ENCODE measurements around the gene LPCAT3. TPM values are rescaled to one million over a fixed set of nuclear protein-coding genes. Genes with fewer than 3 reads are reported as not detected.
A peak's percentile ranks its signal among the peaks of the same experiment; 100 is the strongest.

LPCAT3 gene
- total RNA-seq (2021; ENCODE audit: unreplicated experiment) (54.3 TPM), Bru-seq, nascent RNA (percentile 74 among the genes with signal in this experiment), BruChase-seq, experiment 1, labeled RNA remaining after a 2-hour chase (percentile 74 among the genes with signal in this experiment), BruChase-seq, experiment 2, labeled RNA remaining after a 6-hour chase (percentile 79 among the genes with signal in this experiment)
- polyA plus RNA-seq (2012; ENCODE audit: insufficient read length), result 42.6 TPM
- long read RNA-seq, transcript LPCAT3-201 (13 exons, 2,268 nt), result major isoform, 86 of 115 reads
- long read RNA-seq, partial matches to known transcripts, result 13 of 115 reads
- long read RNA-seq, other reads (novel, unspliced or antisense), result 14 of 115 reads

- Histone ChIP-seq H3K4me3 (ENCODE audit: low read depth in 2 of 2, low read length in 2 of 2) (peak within 1 kb of the TSS; percentile 80 to 85), H3K4me1 (ENCODE audit: control insufficient read depth, insufficient read depth, low read length) (peaks cover 27% of the 10 kb centered on the region), H3K9me3 (ENCODE audit: control insufficient read depth, insufficient read depth, low read depth, low read length) (no peaks in the 10 kb centered on the region), H3K27me3 (ENCODE audit: control insufficient read depth, insufficient read depth, low read length) (no peaks in the 10 kb centered on the region), H3K27ac (ENCODE audit: low read length) (peak within 1 kb of the TSS; percentile 86), H3K36me3 (ENCODE audit: control insufficient read depth, insufficient read depth, low read length) (peaks cover 3% of the 10 kb centered on the region; the same call in 1 of the 2 replicates)
- ATAC-seq (peak; percentile 96), DNase-seq (ENCODE audit: low read depth, low spot score) (peak; percentile 71)
- no TSS peak for BruUV-seq (replicated peaks)
- TF ChIP-seq POLR2AphosphoS5 (IDR thresholded peaks at IDR 0.05; ENCODE audit: low read depth, low read length), result peak; percentile 45
- TF ChIP-seq CTCF (IDR thresholded peaks at IDR 0.05), result peak; percentile 92
- TF ChIP-seq REST (IDR thresholded peaks at IDR 0.05; ENCODE audit: insufficient read depth in 1 of 2, low read depth in 2 of 2, low read length in 1 of 2), result no peak
- no peak; the same call in 1 of the 2 replicates for TF ChIP-seq SIN3A (IDR thresholded peaks at IDR 0.05; ENCODE audit: borderline replicate concordance, insufficient read depth, low read depth, low read length)
- no peak for TF ChIP-seq TCF7L2 (IDR thresholded peaks at IDR 0.05; ENCODE audit: low read depth, low read length)
- ChIA-PET CTCF (no interaction called here), POLR2A (no interaction called here)
- intact Hi-C loops (cut with micrococcal nuclease; ENCODE audit: unreplicated experiment), result no loop called here
- in situ Hi-C loops (cut with HindIII; ENCODE audit: low pct_unique_long_range_greater_than_20kb, low sequenced_read_pairs), result no loop called here
Observed at GRCh38 chr12:7018350-7019042, at the start of gene LPCAT3. LPCAT3 (minus strand) TSS chr12:7018476; CDS start chr12:7018424, 52 bp downstream.

GRCh38 chr12:7067096-7067495 lies 48.8 kb upstream of the LPCAT3 start:
- no peak for DNase-seq (ENCODE audit: low read depth, low spot score)
- in situ Hi-C loops (cut with HindIII; ENCODE audit: low pct_unique_long_range_greater_than_20kb, low sequenced_read_pairs) (no loop called here), intact Hi-C loops (cut with micrococcal nuclease; ENCODE audit: unreplicated experiment) (no loop called here)
- no peaks in the 10 kb centered on the region for H3K9me3 ChIP-seq (ENCODE audit: control insufficient read depth, insufficient read depth, low read depth, low read length)
- no peak overlapping the region for H3K4me3 ChIP-seq (ENCODE audit: low read depth in 2 of 2, low read length in 2 of 2)
- H3K27me3 ChIP-seq (ENCODE audit: control insufficient read depth, insufficient read depth, low read length), result no peaks in the 10 kb centered on the region
- H3K36me3 ChIP-seq (ENCODE audit: control insufficient read depth, insufficient read depth, low read length), result no peaks in the 10 kb centered on the region
- TF ChIP-seq TCF7L2 (IDR thresholded peaks at IDR 0.05; ENCODE audit: low read depth, low read length), result no peak
- no peak for TF ChIP-seq POLR2AphosphoS5 (IDR thresholded peaks at IDR 0.05; ENCODE audit: low read depth, low read length)
- no peak for TF ChIP-seq SIN3A (IDR thresholded peaks at IDR 0.05; ENCODE audit: borderline replicate concordance, insufficient read depth, low read depth, low read length)
- TF ChIP-seq CTCF (IDR thresholded peaks at IDR 0.05), result no peak
- no peak for TF ChIP-seq REST (IDR thresholded peaks at IDR 0.05; ENCODE audit: insufficient read depth in 1 of 2, low read depth in 2 of 2, low read length in 1 of 2)
- POLR2A ChIA-PET, result no interaction called here
- no peaks in the 10 kb centered on the region for H3K4me1 ChIP-seq (ENCODE audit: control insufficient read depth, insufficient read depth, low read length)
- no peak for ATAC-seq
- no TSS peak for BruUV-seq (replicated peaks)
- H3K27ac ChIP-seq (ENCODE audit: low read length), result no peak overlapping the region
- CTCF ChIA-PET, result no interaction called here

Measured in Panc1 (cell line).